ENCODE data around the gene CNGA1.

DNA sequence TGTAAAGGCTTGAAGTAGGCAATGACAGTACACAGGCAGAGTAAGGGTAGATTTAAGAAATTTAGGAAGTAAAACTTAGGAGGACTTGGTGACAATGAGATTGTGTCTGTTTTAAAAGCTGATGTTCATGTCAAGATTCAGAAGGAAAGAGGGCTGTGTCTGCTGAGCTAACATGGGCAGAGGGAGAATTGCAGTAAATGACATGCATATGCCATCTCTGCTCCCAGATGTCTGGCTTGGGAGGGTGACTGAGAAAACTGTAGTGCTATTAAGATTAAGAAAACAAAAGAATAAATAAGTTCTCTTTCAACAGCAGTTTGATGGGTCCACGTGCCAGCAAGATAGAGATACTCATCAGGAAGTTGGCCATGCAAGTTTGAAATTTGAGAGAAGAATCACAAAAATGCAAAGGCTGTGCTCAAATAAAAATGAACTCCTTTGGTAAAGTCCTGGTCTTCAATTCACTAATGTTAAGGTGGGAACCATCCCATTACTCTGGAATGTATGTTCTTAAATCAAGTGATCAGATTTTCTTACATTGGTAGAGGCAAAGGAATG is 109.3 kb downstream of the CNGA1 start:
- TF ChIP-seq, protein P1, sequence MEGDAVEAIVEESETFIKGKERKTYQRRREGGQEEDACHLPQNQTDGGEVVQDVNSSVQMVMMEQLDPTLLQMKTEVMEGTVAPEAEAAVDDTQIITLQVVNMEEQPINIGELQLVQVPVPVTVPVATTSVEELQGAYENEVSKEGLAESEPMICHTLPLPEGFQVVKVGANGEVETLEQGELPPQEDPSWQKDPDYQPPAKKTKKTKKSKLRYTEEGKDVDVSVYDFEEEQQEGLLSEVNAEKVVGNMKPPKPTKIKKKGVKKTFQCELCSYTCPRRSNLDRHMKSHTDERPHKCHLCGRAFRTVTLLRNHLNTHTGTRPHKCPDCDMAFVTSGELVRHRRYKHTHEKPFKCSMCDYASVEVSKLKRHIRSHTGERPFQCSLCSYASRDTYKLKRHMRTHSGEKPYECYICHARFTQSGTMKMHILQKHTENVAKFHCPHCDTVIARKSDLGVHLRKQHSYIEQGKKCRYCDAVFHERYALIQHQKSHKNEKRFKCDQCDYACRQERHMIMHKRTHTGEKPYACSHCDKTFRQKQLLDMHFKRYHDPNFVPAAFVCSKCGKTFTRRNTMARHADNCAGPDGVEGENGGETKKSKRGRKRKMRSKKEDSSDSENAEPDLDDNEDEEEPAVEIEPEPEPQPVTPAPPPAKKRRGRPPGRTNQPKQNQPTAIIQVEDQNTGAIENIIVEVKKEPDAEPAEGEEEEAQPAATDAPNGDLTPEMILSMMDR (IDR thresholded peaks at IDR 0.05), result no peak
- no peak for TF ChIP-seq EP300 (IDR thresholded peaks at IDR 0.05)
- no peak for TF ChIP-seq POLR2AphosphoS5 (IDR thresholded peaks at IDR 0.05)

Data from sigmoid colon (tissue), 4 donors.